Posterior vena cava (tissue), 2 donors: ENCODE data around the gene RPS27L. TPM values are rescaled to one million over a fixed set of nuclear protein-coding genes. Genes with fewer than 3 reads are reported as not detected.
A peak's percentile ranks its signal among the peaks of the same experiment; 100 is the strongest.

Experiments
- DNase-seq: peaks from one replicate; pipeline ENCODE4 v3.0.0-alpha.2; 2020; ENCODE audit warnings: low spot score
- intact Hi-C, 2 donors: fragments of 100-400 bp; cut with DNase I; formaldehyde crosslinking; loops; one replicate each; pipeline versions ENCODE4 v1.14.1 to v1.14.2; 2022 to 2023
- long read RNA-seq, 2 donors: library from polyadenylated mRNA; unstranded; transcript quantifications; one replicate each; pipeline ENCODE4 v2.0.0, GENCODE V29; 2020 to 2021
- total RNA-seq, 2 donors: library from RNA; stranded (reverse); fragmentation: NEBNext Ultra II Directional; extraction: Animal tissue kit (Norgen Biotek cat#: 25700); gene quantifications; one replicate each; pipeline ENCODE4 v1.2.1, GENCODE V29; 2021
- donor health status: DM: yes; HTN: yes; CAD: no.
- donor health status: DM: yes; HTN: yes; CAD: no.

RPS27L gene
- 100 to 1,000 TPM; 160 to 259 TPM for total RNA-seq
- long read RNA-seq, donor 1, full-length matches to known transcripts = 18 of 22 reads
- long read RNA-seq, donor 1, partial matches to known transcripts = 4 of 22 reads
- long read RNA-seq, donor 1, other reads (novel, unspliced or antisense) = 0 of 22 reads
- long read RNA-seq, donor 2, full-length matches to known transcripts = 56 of 59 reads
- long read RNA-seq, donor 2, partial matches to known transcripts = 1 of 59 reads
- long read RNA-seq, donor 2, other reads (novel, unspliced or antisense) = 2 of 59 reads

- intact Hi-C loops = no loop called here
These were observed at the start of gene RPS27L for GRCh38 chr15:63157118-63157843. Gene RPS27L, minus strand, starts transcription at chr15:63157477. Its CDS starts 72 bp downstream, at chr15:63157405.

DNA sequence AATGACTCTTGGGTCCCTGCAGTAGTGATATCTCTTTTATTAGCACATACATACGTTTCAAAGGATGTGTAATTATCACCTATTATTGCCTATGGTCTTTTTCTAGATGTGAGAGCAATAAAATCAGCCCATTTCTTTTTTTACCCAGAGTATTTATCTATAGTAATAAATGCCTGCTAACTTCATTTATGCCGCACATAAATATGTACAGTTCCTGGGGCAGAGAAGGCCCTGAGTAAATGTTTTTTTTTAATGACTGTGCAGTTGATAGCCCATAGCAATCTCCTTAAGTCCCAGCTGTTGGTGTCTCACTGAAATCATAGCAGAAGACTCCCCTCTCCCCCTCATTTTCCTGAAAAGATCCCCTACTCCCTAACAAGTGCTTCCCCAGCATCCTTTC lies 48.8 kb upstream of the RPS27L start:
- intact Hi-C loops = no loop called here
- DNase-seq = no peak

More at GRCh38 chr15:63157118-63157843, at the start of gene RPS27L:
- peak; percentile 98 for DNase-seq

DNA sequence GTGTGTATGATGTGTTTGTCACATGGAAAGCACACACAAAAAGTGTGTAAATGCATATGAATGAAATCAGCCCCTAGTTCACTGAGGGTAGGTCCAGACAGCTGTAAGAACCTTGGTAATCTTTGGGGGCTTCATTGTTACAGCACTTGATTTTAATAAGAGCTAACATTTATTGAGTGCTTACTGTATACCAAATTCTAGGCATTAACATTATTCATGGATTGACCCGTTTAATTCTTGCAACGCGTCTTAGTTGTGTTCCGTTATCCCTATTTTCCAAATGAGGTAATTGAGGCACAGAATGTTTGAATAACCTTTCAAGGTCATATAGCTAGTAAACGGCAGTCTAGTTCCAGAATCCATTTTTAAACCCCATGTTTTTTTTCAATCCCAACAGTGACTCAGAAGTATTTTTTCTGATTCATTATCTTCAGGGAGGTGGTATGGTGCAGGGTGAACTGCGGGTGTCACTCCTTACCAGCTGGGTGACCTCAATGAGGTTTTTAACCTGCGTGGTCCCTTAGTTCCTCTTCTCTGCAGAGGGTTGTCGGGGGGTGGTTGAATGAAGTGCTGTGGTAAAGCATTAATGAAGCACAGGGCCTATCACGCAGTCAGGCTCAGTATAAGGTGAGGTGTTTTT lies 46.3 kb upstream of the RPS27L start:
- no peak for DNase-seq
- intact Hi-C loops = no loop called here

GRCh38 chr15:63202861-63203260 lies 45.6 kb upstream of the RPS27L start:
- intact Hi-C loops = no loop called here
- DNase-seq = no peak

GRCh38 chr15:63200464-63201249 lies 43.4 kb upstream of the RPS27L start:
- intact Hi-C loops = no loop called here
- no peak for DNase-seq

DNA sequence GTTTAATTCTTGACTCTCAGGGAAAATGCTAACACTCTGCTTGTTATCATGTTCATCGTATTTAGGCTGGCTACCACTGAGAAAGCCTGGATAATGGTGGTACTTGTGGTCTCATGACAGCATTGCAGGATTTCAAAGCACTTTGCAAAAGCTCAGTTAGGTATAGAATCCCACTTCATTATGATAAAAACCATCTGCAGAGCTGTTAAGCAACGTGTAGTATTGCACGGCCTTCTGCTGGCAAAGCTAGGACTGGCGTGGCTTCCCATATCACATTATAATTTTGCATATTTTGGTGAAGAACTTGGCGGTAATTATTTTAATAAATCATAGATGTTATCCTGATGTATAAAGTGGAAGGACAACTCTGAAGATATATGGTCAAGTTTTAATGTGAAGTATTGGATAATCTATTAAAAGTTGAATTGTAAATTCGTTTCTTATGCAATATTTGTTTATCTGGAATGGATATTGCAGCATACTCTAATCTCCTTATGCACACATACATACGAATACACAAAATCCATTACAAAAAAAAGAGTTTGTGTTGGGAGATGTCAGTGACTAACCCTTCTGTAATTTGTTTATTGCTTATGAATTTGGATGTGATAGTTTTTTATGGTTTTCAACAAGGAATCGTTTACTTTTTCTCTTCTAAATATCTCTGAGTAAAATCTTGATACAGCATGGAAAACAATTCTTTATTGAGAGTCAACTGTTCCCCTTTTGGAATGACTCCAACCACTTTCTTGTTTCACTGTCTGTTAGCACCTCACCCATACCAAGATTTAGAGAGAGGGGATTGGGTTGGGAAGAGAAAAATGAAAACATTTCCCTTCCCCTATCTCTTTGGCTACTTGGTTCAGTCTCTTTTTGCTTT lies 41.3 kb upstream of the RPS27L start:
- intact Hi-C loops = no loop called here
- no peak for DNase-seq

GRCh38 chr15:63197626-63198025 lies 40.3 kb upstream of the RPS27L start:
- no peak for DNase-seq
- intact Hi-C loops = no loop called here

- DNase-seq = no peak
- intact Hi-C loops = no loop called here
These were observed 39.6 kb upstream of the RPS27L start for GRCh38 chr15:63196842-63197241.

- intact Hi-C loops = no loop called here
- DNase-seq = no peak
These were observed 38.3 kb upstream of the RPS27L start for GRCh38 chr15:63195569-63196015.

DNA sequence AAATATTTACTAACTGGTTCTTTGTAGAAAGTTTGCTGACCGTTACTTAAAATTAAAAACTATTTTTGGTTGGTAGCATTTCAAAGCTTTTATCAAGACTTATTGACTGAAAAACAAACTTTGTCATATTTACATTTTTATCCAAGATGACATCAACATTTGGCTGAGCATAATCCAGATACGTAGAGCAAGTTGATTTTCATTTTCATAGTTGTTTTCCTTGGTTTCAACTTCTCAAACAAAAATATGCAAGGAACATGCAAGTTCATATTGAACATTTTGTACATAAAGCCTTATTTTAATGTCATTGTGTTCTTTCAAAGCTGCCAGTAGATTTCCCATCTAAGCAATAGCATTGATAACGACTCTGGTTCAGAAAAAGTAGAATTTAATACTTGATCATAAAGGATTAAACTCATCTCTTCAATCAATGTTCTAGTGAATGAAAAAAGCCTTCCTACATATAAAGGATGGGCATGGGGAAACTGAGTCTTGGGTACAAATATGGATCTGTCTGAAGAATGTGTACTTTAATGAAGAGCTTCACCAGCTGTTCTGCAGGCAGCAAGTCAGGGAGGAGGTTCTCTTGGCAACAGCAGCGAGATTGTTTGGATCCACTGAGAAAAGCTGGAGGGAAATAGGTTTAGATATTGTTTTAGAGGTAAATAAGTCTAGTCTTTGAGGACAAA lies 37.7 kb upstream of the RPS27L start:
- intact Hi-C loops = no loop called here
- no peak for DNase-seq

GRCh38 chr15:63194302-63194701 lies 37.0 kb upstream of the RPS27L start:
- intact Hi-C loops = no loop called here
- DNase-seq = no peak

DNA sequence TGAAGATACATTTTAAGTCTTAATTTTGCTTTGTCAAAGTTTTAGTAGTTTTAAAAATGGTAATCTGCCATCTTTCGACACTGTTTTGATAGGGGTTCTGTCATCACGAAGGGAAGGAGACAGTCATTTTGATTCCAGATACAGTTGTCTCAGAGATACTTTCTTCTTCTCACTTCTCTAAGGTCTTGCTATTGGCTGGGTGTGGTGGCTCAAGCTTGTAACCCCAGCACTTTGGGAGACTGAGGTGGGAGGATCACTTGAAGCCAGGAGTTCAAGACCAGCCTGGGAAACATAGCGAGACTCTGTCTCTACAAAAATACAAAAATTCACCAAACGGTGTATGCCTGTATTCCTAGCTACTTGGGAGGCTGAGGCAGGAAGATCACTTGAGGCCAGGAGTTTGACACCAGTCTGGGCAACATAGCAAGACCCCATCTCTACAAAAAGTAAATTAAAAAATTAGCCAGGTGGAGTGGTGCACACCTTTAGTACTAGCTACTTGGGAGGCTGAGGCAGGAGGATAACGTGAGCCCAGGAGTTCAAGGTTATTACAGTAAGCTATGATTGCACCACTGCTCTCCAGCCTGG lies 35.4 kb upstream of the RPS27L start:
- DNase-seq = no peak
- intact Hi-C loops = no loop called here

GRCh38 chr15:63191895-63192618 lies 34.8 kb upstream of the RPS27L start:
- intact Hi-C loops = no loop called here
- no peak for DNase-seq

DNA sequence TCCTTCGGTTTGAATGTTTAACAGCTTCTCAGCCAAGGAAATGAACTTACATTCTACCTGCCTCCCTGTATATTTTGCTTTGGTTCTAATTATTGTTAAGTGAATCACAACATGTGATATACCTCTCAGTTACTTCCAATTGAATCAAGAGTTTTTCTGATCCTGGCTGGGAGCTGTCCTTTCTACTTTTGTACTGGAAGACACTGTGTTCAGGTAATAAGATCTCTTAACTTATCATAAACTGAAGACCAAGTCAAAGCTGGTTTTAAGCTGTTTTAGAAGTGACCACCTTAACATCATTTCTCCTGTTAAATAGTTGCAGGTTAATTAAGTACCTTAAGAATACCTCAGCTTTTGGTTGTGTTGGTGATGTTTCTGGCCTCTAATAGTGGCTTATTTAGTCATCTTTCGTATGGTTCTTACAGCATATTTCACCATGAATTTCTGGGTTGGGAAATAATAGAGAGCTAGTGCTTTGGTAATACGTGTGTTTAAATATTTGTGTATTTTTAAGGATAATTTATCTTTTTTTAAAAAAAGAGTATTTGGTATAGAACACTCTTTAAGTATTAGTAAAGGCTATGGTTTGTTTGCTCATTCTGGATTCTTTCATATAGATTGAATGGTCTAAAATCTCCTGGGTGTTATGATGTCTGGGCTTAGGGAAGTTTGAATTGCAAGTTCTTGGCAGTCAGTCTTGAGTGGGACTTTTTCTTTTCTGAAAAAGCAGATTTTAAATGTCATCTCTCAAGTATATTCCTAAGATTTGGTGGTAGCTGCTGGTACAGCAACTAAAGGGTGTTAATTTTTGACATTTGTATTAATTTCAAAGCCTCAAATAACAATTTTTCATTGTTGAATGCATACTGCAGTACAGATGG lies 33.7 kb upstream of the RPS27L start:
- intact Hi-C loops = no loop called here
- DNase-seq = no peak

GRCh38 chr15:63189941-63190768 lies 32.9 kb upstream of the RPS27L start:
- DNase-seq = no peak
- intact Hi-C loops = no loop called here
